Activated CD4-positive, alpha-beta T cell treated with anti-CD3 and anti-CD28 coated beads for 24 hours (primary cell): ENCODE results near the gene PPP2R3A.

Experiments
- DNase-seq, 2 donors: peaks; one replicate each; pipeline ENCODE4 v3.0.0-alpha.2; 2020; ENCODE audit warnings: low read depth in 2 of 2

PPP2R3A gene

GRCh38 chr3:135967867-135968266 lies 2.3 kb downstream of the PPP2R3A start:
- no peak for DNase-seq

- DNase-seq, result no peak
Observed at GRCh38 chr3:135970506-135971116, 5.1 kb downstream of the PPP2R3A start.

GRCh38 chr3:135973841-135974240 lies 8.3 kb downstream of the PPP2R3A start:
- DNase-seq, result no peak

GRCh38 chr3:135975053-135975452 lies 9.5 kb downstream of the PPP2R3A start:
- no peak for DNase-seq

GRCh38 chr3:135975536-135975935 lies 10.0 kb downstream of the PPP2R3A start:
- no peak for DNase-seq

- DNase-seq, result no peak
Observed at GRCh38 chr3:135980343-135980742, 14.8 kb downstream of the PPP2R3A start.

- no peak for DNase-seq
Observed at GRCh38 chr3:135981701-135982403, 16.3 kb downstream of the PPP2R3A start.

- no peak for DNase-seq
Observed at GRCh38 chr3:135982404-135982761, 16.9 kb downstream of the PPP2R3A start.

GRCh38 chr3:135982922-135983581 lies 17.5 kb downstream of the PPP2R3A start:
- DNase-seq, result no peak

GRCh38 chr3:135987661-135988060 lies 22.1 kb downstream of the PPP2R3A start:
- no peak for DNase-seq

GRCh38 chr3:135989242-135989641 lies 23.7 kb downstream of the PPP2R3A start:
- no peak for DNase-seq

- no peak for DNase-seq
Observed at GRCh38 chr3:135990903-135991302, 25.4 kb downstream of the PPP2R3A start.

GRCh38 chr3:135991621-135992020 lies 26.1 kb downstream of the PPP2R3A start:
- DNase-seq, result no peak

GRCh38 chr3:135992072-135992471 lies 26.5 kb downstream of the PPP2R3A start:
- no peak for DNase-seq

GRCh38 chr3:135994708-135995337 lies 29.3 kb downstream of the PPP2R3A start:
- DNase-seq, result no peak

GRCh38 chr3:135995766-135996165 lies 30.2 kb downstream of the PPP2R3A start:
- DNase-seq, result no peak

- DNase-seq, result no peak
Observed at GRCh38 chr3:135997554-135998320, 32.2 kb downstream of the PPP2R3A start.

- DNase-seq, result no peak
Observed at GRCh38 chr3:136008221-136008620, 42.7 kb downstream of the PPP2R3A start.

- DNase-seq, result no peak
Observed at GRCh38 chr3:136008732-136009470, 43.4 kb downstream of the PPP2R3A start.

GRCh38 chr3:136018876-136019275 lies 53.3 kb downstream of the PPP2R3A start:
- no peak for DNase-seq

- DNase-seq, result no peak
Observed at GRCh38 chr3:136021803-136022202, 56.3 kb downstream of the PPP2R3A start.
